Epithelial cell of esophagus (primary cell): Measurements from ENCODE around the gene CAMKMT.

Experiments
- DNase-seq: peaks from one replicate; pipeline ENCODE4 v3.0.0; 2010; ENCODE audit warnings: low read depth
- H3K4me3 ChIP-seq: 2 replicates; pipeline ENCODE4 v1.5.1; 2011; ENCODE audit warnings: mild to moderate bottlenecking, low read length, control low read depth
- CTCF ChIP-seq: IDR thresholded peaks from 2 replicates; pipeline ENCODE4 v1.5.1; 2011; ENCODE audit warnings: low read depth, mild to moderate bottlenecking, low read length, control low read depth, inconsistent platforms; ENCODE audit not compliant: insufficient read depth; ENCODE audit errors: missing control alignments

Gene CAMKMT

GRCh38 chr2:44674473-44675284 lies 312.9 kb downstream of the CAMKMT start:
- DNase-seq: no peak
- no peak overlapping the region for H3K4me3 ChIP-seq
- TF ChIP-seq CTCF: no peak

- no peak for TF ChIP-seq CTCF
- no peak overlapping the region for H3K4me3 ChIP-seq
- no peak for DNase-seq
These were observed 314.6 kb downstream of the CAMKMT start for GRCh38 chr2:44676379-44676778.

DNA sequence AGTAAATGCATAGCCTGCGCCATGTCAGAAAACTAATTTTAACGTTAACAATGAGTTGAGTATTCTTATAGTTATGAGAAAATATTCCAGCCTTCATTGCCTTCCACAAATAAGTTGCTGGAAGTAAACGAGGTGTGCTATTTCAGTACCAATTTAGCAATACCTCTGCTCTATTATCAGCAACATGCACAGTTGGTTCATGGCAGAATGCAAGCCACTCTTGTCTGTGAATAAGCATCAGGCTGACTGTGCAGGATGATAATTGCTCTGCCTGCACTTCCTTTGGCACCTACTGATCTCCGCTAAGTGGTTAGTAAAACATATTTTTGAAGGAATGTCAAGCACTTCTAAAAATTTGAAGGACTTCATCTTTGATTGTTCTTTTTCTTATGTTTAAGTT lies 317.8 kb downstream of the CAMKMT start:
- H3K4me3 ChIP-seq: no peak overlapping the region
- no peak for TF ChIP-seq CTCF
- DNase-seq: no peak

DNA sequence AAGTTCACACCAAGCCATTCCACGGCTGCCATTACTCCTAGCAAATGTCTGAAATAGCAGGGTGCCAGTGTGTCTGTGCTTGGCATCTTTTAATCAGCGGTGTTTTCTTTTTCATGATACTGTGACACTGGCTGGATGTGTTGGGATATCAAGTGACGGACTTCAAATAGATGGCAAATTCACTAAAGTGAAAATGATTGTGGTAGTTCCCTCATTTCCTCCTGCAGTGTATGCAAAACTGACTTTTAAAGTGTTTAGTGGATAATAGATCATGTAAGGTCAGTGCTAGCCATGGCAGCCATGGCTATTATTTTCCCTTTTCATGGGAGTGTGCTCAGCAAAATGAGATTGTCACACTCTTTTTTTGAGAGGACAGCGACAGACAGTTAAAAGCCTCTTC lies 318.2 kb downstream of the CAMKMT start:
- no peak overlapping the region for H3K4me3 ChIP-seq
- no peak for DNase-seq
- TF ChIP-seq CTCF: no peak

DNA sequence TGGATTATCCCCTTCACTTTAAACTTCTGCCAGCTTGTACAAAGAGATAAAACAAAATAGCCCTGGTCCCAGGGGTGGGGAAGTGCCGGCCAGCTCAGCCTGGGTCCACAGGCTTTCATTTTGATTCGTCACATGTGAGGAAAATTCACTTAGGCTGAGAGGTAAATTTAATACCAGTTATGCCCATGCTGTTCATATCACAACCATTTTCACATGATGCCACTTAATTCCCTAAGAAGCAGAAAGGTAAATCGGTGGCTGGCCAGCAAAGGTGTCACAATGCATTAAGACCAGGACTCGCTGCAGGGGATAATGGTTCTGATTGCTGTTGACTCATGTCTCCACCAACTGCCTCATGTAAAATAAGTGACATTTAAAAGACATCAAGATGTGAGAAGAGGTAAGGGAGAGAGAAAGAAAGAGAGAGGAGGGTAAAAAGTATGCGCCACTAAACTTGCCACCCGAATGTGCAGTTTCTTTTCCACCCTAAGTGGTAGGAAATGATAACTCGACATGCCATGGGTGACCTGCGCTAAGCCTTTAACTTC lies 318.8 kb downstream of the CAMKMT start:
- TF ChIP-seq CTCF: no peak
- no peak overlapping the region for H3K4me3 ChIP-seq
- DNase-seq: no peak

- TF ChIP-seq CTCF: no peak
- H3K4me3 ChIP-seq: no peak overlapping the region
- DNase-seq: no peak
These were observed 319.3 kb downstream of the CAMKMT start for GRCh38 chr2:44680983-44681531.
